HEK293T (cell line): ENCODE measurements around the gene CCL19.

Experiments
- ELF4 ChIP-seq: fragments of 450-650 bp; IDR thresholded peaks from 2 replicates; pipeline ENCODE4 v1.6.1; 2017; ENCODE audit warnings: antibody characterized with exemption
- FOXK2 ChIP-seq: fragments of 450-650 bp; IDR thresholded peaks from 2 replicates; pipeline ENCODE4 v1.6.1; 2016; ENCODE audit warnings: mild to moderate bottlenecking
- HDGF ChIP-seq: fragments of 450-650 bp; IDR thresholded peaks from 2 replicates; pipeline ENCODE4 v1.6.1; 2017; ENCODE audit warnings: antibody characterized with exemption, borderline replicate concordance
- LEF1 ChIP-seq: fragments of 450-650 bp; IDR thresholded peaks from 2 replicates; pipeline ENCODE4 v1.6.1; 2017; ENCODE audit warnings: mild to moderate bottlenecking, borderline replicate concordance
- SUZ12 ChIP-seq: fragments of 450-650 bp; IDR thresholded peaks from 2 replicates; pipeline ENCODE4 v1.6.1; 2016; ENCODE audit warnings: mild to moderate bottlenecking
- TARDBP ChIP-seq: fragments of 450-650 bp; IDR thresholded peaks from 2 replicates; pipeline ENCODE4 v1.6.1; 2016

- TF ChIP-seq ELF4 (no peak), FOXK2 (no peak), SUZ12 (no peak), HDGF (no peak), LEF1 (no peak), TARDBP (no peak)
These were observed 24.7 kb upstream of the CCL19 start for GRCh38 chr9:34715639-34716215.
